Measurements from ENCODE around the gene WDFY3. TPM values are rescaled to one million over a fixed set of nuclear protein-coding genes. Genes with fewer than 3 reads are reported as not detected.

Gene WDFY3
- polyA plus RNA-seq, 1 donor (not counting 4 experiments of a cell fraction or from before 2014, with no cell fraction given), result 28.5 TPM

DNA sequence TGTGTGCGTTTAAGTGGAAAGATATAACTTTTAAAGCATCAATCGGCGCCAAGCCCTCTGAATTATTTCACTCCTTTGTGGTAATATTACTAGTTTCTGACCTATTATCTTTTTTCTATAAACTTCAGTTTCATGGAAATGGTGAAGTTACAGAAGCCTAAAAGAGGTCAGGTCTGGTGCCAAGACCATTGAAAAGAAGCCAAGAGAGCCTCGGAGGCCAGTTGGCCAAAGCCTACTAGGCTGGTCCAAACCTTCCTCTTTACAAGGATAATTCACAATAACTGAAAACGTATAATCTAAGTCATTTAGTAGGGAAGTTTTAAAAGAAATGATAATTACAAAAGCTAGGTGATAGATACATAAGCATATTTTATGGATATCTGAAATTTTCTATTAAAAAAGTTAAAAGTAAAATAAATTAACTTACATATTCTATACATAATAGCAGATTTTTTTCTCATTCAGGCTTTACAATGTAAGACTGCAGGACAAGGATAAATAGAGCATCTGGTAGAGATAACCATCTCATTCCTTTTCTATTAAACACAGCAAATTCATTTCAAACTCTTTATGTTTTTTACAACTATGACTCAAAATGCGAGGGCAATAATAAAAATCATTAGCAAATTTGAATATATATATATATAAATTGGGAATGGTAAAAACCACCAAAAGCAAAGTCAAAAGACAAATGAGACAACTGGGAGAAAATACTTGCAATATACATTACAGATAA, 49.2 kb downstream of the WDFY3 start:
- peaks cover 33% of the 10 kb centered on the region for H3K79me2 ChIP-seq (ENCODE audit: control insufficient read depth, insufficient read depth, low read length)
- no peak for FAIRE-seq
- H3K27ac ChIP-seq (ENCODE audit: control insufficient read depth, insufficient read depth, low read length), result no peak overlapping the region

DNA sequence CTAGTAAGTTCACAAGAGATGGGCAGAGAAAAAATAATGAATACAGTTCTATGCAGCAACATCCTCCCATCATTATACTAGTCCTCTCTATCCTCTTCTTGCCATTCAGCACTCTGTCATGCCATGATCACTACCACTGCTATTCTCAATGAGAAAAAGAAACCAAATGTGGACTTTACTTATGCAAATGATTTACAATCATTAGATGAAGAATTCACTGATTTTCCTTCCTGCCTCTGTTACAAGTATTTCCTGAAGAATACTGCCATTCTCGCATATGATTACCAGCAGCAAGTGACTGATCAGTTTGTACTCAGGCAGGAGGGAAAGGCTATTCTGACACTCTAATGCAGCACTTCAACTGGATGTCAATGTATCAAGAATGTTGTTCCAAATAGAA, 50.3 kb downstream of the WDFY3 start:
- Histone ChIP-seq H3K36me3 (ENCODE audit: control insufficient read depth in 2 of 2, extremely low read depth in 1 of 2, insufficient read depth in 2 of 2, low read length in 2 of 2) (peaks cover 0 to 6% of the 10 kb centered on the region in 2 experiments), H2AFZ (ENCODE audit: control insufficient read depth, low read length) (no peak overlapping the region), H3K27me3 (ENCODE audit: control insufficient read depth, extremely low read depth, insufficient read depth, low read length) (no peaks in the 10 kb centered on the region), H4K20me1 (ENCODE audit: control insufficient read depth, extremely low read depth, insufficient read depth, low read length) (no peaks in the 10 kb centered on the region), H3K27ac (ENCODE audit: control insufficient read depth, insufficient read depth, low read length) (no peak overlapping the region), H3K4me3 (ENCODE audit: control insufficient read depth in 2 of 3, extremely low read depth in 1 of 3, insufficient read depth in 2 of 3, low read depth in 1 of 3, low read length in 3 of 3) (no peak overlapping the region), H3K9me1 (ENCODE audit: control insufficient read depth, extremely low read depth, insufficient read depth, low read length) (no peaks in the 10 kb centered on the region), H3K79me2 (ENCODE audit: control insufficient read depth, insufficient read depth, low read length) (peaks cover 34% of the 10 kb centered on the region), H3K9me3 (ENCODE audit: control insufficient read depth, low read depth, low read length) (no peaks in the 10 kb centered on the region), H3K4me2 (ENCODE audit: control insufficient read depth, extremely low read depth, insufficient read depth, low read depth, low read length) (no peak overlapping the region), H3K9ac (ENCODE audit: control insufficient read depth, extremely low read depth, insufficient read depth, low read length) (no peak overlapping the region), H3K4me1 (ENCODE audit: control insufficient read depth, extremely low read depth, insufficient read depth, low read length) (peaks cover 13% of the 10 kb centered on the region)
- FAIRE-seq, result no peak
- dilution Hi-C loops (cut with MboI; ENCODE audit: extremely low pct_ligation_motif_present, low sequenced_read_pairs), result no loop called here
- no peak for DNase-seq (ENCODE audit: low read depth, low spot score)
- TF ChIP-seq, protein P1, sequence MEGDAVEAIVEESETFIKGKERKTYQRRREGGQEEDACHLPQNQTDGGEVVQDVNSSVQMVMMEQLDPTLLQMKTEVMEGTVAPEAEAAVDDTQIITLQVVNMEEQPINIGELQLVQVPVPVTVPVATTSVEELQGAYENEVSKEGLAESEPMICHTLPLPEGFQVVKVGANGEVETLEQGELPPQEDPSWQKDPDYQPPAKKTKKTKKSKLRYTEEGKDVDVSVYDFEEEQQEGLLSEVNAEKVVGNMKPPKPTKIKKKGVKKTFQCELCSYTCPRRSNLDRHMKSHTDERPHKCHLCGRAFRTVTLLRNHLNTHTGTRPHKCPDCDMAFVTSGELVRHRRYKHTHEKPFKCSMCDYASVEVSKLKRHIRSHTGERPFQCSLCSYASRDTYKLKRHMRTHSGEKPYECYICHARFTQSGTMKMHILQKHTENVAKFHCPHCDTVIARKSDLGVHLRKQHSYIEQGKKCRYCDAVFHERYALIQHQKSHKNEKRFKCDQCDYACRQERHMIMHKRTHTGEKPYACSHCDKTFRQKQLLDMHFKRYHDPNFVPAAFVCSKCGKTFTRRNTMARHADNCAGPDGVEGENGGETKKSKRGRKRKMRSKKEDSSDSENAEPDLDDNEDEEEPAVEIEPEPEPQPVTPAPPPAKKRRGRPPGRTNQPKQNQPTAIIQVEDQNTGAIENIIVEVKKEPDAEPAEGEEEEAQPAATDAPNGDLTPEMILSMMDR (optimal IDR thresholded peaks at IDR 0.05 in 1 of 3, IDR thresholded peaks at IDR 0.05 in 1 of 3, conservative IDR thresholded peaks at IDR 0.05 in 1 of 3; ENCODE audit: extremely low read depth in 1 of 3, insufficient read depth in 2 of 3, low read length in 3 of 3), result no peak
- no peak for TF ChIP-seq EZH2 (IDR thresholded peaks at IDR 0.05; ENCODE audit: low read length)

More for the DNA sequence above, 49.2 kb downstream of the WDFY3 start:
- Histone ChIP-seq H3K9ac (ENCODE audit: control insufficient read depth, extremely low read depth, insufficient read depth, low read length) (no peak overlapping the region), H3K9me3 (ENCODE audit: control insufficient read depth, low read depth, low read length) (no peaks in the 10 kb centered on the region), H3K4me2 (ENCODE audit: control insufficient read depth, extremely low read depth, insufficient read depth, low read depth, low read length) (no peak overlapping the region), H3K9me1 (ENCODE audit: control insufficient read depth, extremely low read depth, insufficient read depth, low read length) (no peaks in the 10 kb centered on the region), H3K27me3 (ENCODE audit: control insufficient read depth, extremely low read depth, insufficient read depth, low read length) (no peaks in the 10 kb centered on the region), H2AFZ (ENCODE audit: control insufficient read depth, low read length) (no peak overlapping the region), H3K4me3 (ENCODE audit: control insufficient read depth in 2 of 3, extremely low read depth in 1 of 3, insufficient read depth in 2 of 3, low read depth in 1 of 3, low read length in 3 of 3) (no peak overlapping the region), H3K4me1 (ENCODE audit: control insufficient read depth, extremely low read depth, insufficient read depth, low read length) (peaks cover 14% of the 10 kb centered on the region), H3K36me3 (ENCODE audit: control insufficient read depth in 2 of 2, extremely low read depth in 1 of 2, insufficient read depth in 2 of 2, low read length in 2 of 2) (peaks cover 0 to 3% of the 10 kb centered on the region in 2 experiments), H4K20me1 (ENCODE audit: control insufficient read depth, extremely low read depth, insufficient read depth, low read length) (no peaks in the 10 kb centered on the region)
- dilution Hi-C loops (cut with MboI; ENCODE audit: extremely low pct_ligation_motif_present, low sequenced_read_pairs), result no loop called here
- DNase-seq (ENCODE audit: low read depth, low spot score), result no peak
- TF ChIP-seq EZH2 (IDR thresholded peaks at IDR 0.05; ENCODE audit: low read length), result no peak
- TF ChIP-seq, protein P1 (optimal IDR thresholded peaks at IDR 0.05 in 1 of 3, IDR thresholded peaks at IDR 0.05 in 1 of 3, conservative IDR thresholded peaks at IDR 0.05 in 1 of 3; ENCODE audit: extremely low read depth in 1 of 3, insufficient read depth in 2 of 3, low read length in 3 of 3), result no peak
